GM23338 (cell line): ENCODE measurements around the gene SH2D5.

Source experiments
- CREB1 ChIP-seq: fragments of 250-450 bp; sonication (Bioruptor Pico); IDR thresholded peaks from 2 replicates; pipeline ENCODE4 v1.5.0; 2020; ENCODE audit warnings: low read depth, mild to moderate bottlenecking, moderate library complexity
- EZH2 ChIP-seq: fragments of 200-600 bp; sonication (generic); IDR thresholded peaks from one replicate; pipeline ENCODE4 v1.8.0; 2017; ENCODE audit warnings: antibody characterized with exemption, mild to moderate bottlenecking, low read depth; ENCODE audit not compliant: unreplicated experiment
- EZH2phosphoT487 ChIP-seq: fragments of 200-600 bp; sonication (generic); IDR thresholded peaks from one replicate; pipeline ENCODE4 v1.8.1; 2018; ENCODE audit warnings: antibody characterized with exemption; ENCODE audit not compliant: unreplicated experiment
- JUNB ChIP-seq: IDR thresholded peaks from one replicate; pipeline ENCODE4 v1.6.1; 2016; ENCODE audit warnings: antibody characterized with exemption; ENCODE audit not compliant: unreplicated experiment
- NANOG ChIP-seq: IDR thresholded peaks from 2 replicates; pipeline ENCODE4 v1.6.1; 2016; ENCODE audit warnings: antibody characterized with exemption, borderline replicate concordance
- POLR2AphosphoS5 ChIP-seq: IDR thresholded peaks from 2 replicates; pipeline ENCODE4 v1.6.1; 2016; ENCODE audit warnings: antibody characterized with exemption, low read depth
- REST ChIP-seq: IDR thresholded peaks from one replicate; pipeline ENCODE4 v1.6.1; 2018; ENCODE audit warnings: antibody characterized with exemption; ENCODE audit not compliant: unreplicated experiment
- ZNF114 ChIP-seq: fragments of 250-450 bp; sonication (Bioruptor Pico); IDR thresholded peaks from 2 replicates; pipeline ENCODE4 v1.5.0; 2020; ENCODE audit warnings: mild to moderate bottlenecking, moderate library complexity
- ZNF331 ChIP-seq: fragments of 250-450 bp; sonication (Bioruptor Pico); IDR thresholded peaks from 2 replicates; pipeline ENCODE4 v1.5.0; 2020; ENCODE audit warnings: low read depth, mild to moderate bottlenecking, moderate library complexity
- ZNF462 ChIP-seq: fragments of 250-450 bp; sonication (Bioruptor Pico); IDR thresholded peaks from 2 replicates; pipeline ENCODE4 v1.5.0; 2020; ENCODE audit warnings: mild to moderate bottlenecking, moderate library complexity
- TF ChIP-seq, protein P1 (sequence below), 2 experiments: fragments of 200-600 bp in 1 of 2; sonication (generic) in 1 of 2; conservative IDR thresholded peaks; 2 replicates each; pipeline versions ENCODE4 v1.5.1 to v1.6.1; 2016 to 2017; ENCODE audit warnings: antibody characterized with exemption in 2 of 2, low read depth in 2 of 2, mild to moderate bottlenecking in 2 of 2, moderate library complexity in 1 of 2

GRCh38 chr1:20724364-20725188 lies 7.9 kb downstream of the SH2D5 start:
- TF ChIP-seq, protein P1, sequence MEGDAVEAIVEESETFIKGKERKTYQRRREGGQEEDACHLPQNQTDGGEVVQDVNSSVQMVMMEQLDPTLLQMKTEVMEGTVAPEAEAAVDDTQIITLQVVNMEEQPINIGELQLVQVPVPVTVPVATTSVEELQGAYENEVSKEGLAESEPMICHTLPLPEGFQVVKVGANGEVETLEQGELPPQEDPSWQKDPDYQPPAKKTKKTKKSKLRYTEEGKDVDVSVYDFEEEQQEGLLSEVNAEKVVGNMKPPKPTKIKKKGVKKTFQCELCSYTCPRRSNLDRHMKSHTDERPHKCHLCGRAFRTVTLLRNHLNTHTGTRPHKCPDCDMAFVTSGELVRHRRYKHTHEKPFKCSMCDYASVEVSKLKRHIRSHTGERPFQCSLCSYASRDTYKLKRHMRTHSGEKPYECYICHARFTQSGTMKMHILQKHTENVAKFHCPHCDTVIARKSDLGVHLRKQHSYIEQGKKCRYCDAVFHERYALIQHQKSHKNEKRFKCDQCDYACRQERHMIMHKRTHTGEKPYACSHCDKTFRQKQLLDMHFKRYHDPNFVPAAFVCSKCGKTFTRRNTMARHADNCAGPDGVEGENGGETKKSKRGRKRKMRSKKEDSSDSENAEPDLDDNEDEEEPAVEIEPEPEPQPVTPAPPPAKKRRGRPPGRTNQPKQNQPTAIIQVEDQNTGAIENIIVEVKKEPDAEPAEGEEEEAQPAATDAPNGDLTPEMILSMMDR (conservative IDR thresholded peaks at IDR 0.05; ENCODE audit: low read depth in 2 of 2), result no peak
- TF ChIP-seq POLR2AphosphoS5 (no peak), REST (no peak), EZH2 (no peak), JUNB (no peak), EZH2phosphoT487 (no peak), ZNF331 (CRISPR knock-in tag) (no peak), ZNF462 (no peak), ZNF114 (CRISPR knock-in tag) (no peak), NANOG (no peak), CREB1 (CRISPR knock-in tag) (no peak)
